ENCODE results near the gene DNM1L.

DNM1L gene

DNA sequence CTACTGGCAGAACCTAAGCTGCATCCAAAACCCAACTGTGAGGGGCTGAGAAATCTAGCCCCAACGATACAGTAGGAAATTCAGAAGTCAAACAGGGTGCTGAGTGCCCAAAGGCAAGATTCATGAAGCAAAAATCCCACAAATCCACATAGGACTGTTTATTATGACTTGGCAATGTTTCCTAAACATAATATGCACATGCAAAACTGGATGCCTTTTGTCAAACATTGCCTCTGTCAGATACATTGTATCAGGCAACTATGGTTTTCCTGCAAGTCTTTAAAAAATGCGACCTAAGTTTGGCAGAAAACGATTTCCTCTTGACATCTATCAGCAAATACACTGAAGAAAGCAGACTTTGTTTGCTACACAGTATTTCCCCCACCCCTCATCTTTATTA is 103.9 kb downstream of the DNM1L start:
- ChIA-PET CTCF (no interaction called here), POLR2A (ENCODE audit: low non-redundant PET) (no interaction called here)
- no peak overlapping the region for H3K27ac ChIP-seq

GRCh38 chr12:32785557-32785956 is 106.5 kb downstream of the DNM1L start:
- no peak for TF ChIP-seq CTCF (conservative IDR thresholded peaks at IDR 0.05; ENCODE audit: low read depth)
- DNase-seq (ENCODE audit: low spot score), result no peak
- ChIA-PET CTCF (no interaction called here), POLR2A (ENCODE audit: low non-redundant PET) (no interaction called here)
- no peak overlapping the region for H3K27ac ChIP-seq

More for the DNA sequence above, 103.9 kb downstream of the DNM1L start:
- no peak for DNase-seq (ENCODE audit: low spot score)
- no peak for TF ChIP-seq CTCF (conservative IDR thresholded peaks at IDR 0.05; ENCODE audit: low read depth)

GRCh38 chr12:32788405-32788804 is 109.3 kb downstream of the DNM1L start:
- CTCF ChIA-PET, result no interaction called here

DNA sequence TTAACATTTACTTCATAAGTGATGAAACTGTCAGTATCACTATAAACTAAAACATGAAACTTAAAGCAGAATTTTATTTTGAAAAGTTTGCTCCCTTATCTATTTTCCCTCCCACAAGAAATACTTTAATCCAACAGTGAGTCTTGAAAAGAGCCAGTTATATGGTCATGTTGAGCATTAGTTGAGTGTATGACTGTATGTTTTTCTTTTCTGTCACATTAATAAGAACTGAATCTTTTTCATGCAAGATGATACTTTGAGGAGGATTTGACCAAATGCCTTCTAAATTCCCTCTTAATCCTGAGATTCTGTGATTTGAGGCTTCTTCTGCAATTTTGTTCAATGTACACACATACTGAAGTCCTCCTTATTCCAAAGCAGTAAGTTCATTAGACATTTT is 110.3 kb downstream of the DNM1L start:
- ChIA-PET CTCF (no interaction called here), POLR2A (ENCODE audit: low non-redundant PET) (no interaction called here)
- no peak for TF ChIP-seq CTCF (conservative IDR thresholded peaks at IDR 0.05; ENCODE audit: low read depth)
- DNase-seq (ENCODE audit: low spot score), result no peak
- no peak overlapping the region for H3K27ac ChIP-seq

More at GRCh38 chr12:32788405-32788804, 109.3 kb downstream of the DNM1L start:
- POLR2A ChIA-PET (ENCODE audit: low non-redundant PET), result no interaction called here
- TF ChIP-seq CTCF (conservative IDR thresholded peaks at IDR 0.05; ENCODE audit: low read depth), result no peak
- no peak overlapping the region for H3K27ac ChIP-seq
- no peak for DNase-seq (ENCODE audit: low spot score)

- no peak for DNase-seq (ENCODE audit: low spot score)
- ChIA-PET POLR2A (ENCODE audit: low non-redundant PET) (no interaction called here), CTCF (no interaction called here)
- no peak overlapping the region for H3K27ac ChIP-seq
- TF ChIP-seq CTCF (conservative IDR thresholded peaks at IDR 0.05; ENCODE audit: low read depth), result no peak
These were observed 110.8 kb downstream of the DNM1L start for GRCh38 chr12:32789916-32790315.

GRCh38 chr12:32794281-32794680 is 115.2 kb downstream of the DNM1L start:
- ChIA-PET POLR2A (ENCODE audit: low non-redundant PET) (no interaction called here), CTCF (no interaction called here)
- no peak overlapping the region for H3K27ac ChIP-seq
- no peak for DNase-seq (ENCODE audit: low spot score)
- TF ChIP-seq CTCF (conservative IDR thresholded peaks at IDR 0.05; ENCODE audit: low read depth), result no peak

Data from RWPE1 (cell line).